Measurements from ENCODE around the gene RTN4RL2.

Gene RTN4RL2

DNA sequence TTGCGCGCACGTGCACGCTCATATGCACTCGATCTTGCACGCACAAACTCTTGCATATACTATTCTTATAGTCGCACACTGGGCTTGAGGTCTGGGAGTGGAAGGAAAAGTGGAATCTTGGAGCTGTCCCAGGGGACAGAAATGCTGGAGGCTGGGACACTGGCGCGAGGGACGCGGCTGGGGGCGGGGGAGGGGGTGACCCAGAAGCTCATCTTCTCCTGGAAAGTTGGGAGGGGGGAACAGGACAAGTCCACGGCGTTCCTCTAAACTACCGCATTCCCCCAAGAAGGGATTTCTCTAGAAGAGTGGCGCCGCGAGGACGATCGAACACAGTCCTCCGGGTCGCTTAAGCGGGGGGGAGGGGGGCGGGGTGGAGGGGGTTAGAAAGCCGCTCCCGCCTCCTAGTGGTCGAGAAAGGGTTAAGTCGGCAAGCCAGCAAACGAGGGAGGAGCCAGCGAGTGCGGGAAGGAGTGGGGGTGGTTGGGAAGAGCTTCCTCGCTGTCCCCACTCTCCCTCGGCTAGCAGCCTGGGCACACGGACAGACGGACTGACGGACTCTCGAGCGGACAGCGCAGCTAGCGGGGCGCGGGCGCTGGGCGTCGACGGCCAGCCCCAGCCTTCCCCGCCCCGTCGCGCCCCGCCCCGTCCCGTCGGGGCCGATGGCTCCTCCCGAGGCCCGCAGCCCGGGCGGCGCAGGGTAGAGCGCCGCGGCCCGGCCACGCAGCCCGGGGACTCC is at the start of gene RTN4RL2:
Gene RTN4RL2 (plus strand): TSS at position 507 of the 736 bp plus-strand sequence. CDS start 338 bp downstream, outside the sequence.
- DNase-seq (ENCODE audit: low read depth): peak; percentile 37
- TF ChIP-seq, protein P1, sequence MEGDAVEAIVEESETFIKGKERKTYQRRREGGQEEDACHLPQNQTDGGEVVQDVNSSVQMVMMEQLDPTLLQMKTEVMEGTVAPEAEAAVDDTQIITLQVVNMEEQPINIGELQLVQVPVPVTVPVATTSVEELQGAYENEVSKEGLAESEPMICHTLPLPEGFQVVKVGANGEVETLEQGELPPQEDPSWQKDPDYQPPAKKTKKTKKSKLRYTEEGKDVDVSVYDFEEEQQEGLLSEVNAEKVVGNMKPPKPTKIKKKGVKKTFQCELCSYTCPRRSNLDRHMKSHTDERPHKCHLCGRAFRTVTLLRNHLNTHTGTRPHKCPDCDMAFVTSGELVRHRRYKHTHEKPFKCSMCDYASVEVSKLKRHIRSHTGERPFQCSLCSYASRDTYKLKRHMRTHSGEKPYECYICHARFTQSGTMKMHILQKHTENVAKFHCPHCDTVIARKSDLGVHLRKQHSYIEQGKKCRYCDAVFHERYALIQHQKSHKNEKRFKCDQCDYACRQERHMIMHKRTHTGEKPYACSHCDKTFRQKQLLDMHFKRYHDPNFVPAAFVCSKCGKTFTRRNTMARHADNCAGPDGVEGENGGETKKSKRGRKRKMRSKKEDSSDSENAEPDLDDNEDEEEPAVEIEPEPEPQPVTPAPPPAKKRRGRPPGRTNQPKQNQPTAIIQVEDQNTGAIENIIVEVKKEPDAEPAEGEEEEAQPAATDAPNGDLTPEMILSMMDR (conservative IDR thresholded peaks at IDR 0.05; ENCODE audit: low read depth, low read length): peak; percentile 19
- peak within 1 kb of the TSS; percentile 46 for H3K4me3 ChIP-seq (ENCODE audit: low read depth, low read length)

DNA sequence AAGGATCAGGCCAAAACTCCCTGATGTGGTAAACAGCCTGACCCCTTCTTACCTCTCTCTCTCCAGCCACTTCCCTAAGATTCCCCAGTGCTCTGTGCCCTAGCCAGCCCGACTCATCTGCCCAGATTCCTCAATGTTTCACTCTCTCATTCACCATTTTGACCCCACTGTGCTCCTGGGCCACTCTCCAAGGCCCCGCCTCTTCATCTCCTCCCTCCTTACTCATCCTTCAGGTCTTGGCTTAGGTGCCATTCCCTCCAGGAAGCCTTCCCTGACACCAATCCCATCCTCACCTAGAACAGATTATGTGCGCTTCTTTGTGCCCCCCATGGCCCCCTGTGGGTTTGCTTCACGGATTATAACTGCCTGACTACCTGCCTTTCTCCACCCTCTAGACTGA is 46.6 kb upstream of the RTN4RL2 start:
- H3K4me3 ChIP-seq (ENCODE audit: low read depth, low read length): no peak overlapping the region
- TF ChIP-seq, protein P1 (conservative IDR thresholded peaks at IDR 0.05; ENCODE audit: low read depth, low read length): no peak
- DNase-seq (ENCODE audit: low read depth): no peak

DNA sequence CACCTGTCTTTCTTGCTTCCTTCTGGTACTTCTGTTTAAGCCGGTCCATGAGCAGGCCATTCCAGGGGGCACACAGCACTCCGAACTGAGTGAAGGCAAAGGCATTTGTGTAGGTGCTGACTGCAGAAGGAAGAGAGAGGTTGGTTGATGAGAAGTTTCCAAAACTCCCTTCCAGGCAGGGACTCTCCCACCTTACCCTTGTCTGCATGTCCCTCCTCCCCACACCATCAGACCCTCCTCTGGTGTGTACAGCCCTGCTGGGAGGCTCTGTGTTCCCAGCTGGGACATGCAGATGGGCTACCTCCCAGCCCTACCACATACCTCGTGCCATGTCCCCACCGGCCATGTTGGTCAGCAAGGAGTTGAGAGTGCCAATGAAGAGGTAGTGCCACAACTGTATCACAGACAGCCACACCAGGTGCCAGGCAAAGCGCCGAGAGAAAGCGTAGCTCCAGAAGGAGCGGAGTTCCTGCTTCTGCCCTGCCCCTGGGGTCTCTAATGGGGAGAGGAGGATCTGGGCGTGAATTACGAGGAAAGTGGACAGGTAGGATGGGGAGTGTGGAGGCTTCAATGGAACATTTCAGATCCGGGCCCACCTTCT is 45.6 kb upstream of the RTN4RL2 start:
- DNase-seq (ENCODE audit: low read depth): no peak
- TF ChIP-seq, protein P1 (conservative IDR thresholded peaks at IDR 0.05; ENCODE audit: low read depth, low read length): no peak
- no peak overlapping the region for H3K4me3 ChIP-seq (ENCODE audit: low read depth, low read length)

DNA sequence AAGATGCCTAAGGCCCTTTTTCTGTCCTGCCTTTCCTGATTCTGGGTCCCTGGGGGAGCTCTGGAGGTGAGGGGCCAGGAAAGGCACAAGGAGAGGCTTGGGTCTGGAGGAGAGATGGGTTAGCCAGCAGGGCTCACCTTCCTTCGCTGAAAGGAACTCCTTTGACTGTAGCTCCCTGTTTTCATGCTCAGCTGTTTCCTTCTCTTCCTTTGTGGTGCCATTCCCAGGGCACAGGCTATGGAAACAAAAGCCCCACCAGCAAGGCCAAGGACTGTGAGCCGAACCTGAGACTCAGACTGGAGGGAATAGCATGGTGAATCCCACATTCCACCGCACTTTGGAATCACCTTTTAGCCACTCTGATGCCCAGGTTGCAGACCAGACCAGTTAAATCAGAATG is 43.9 kb upstream of the RTN4RL2 start:
- TF ChIP-seq, protein P1 (conservative IDR thresholded peaks at IDR 0.05; ENCODE audit: low read depth, low read length): no peak
- no peak for DNase-seq (ENCODE audit: low read depth)
- no peak overlapping the region for H3K4me3 ChIP-seq (ENCODE audit: low read depth, low read length)

DNA sequence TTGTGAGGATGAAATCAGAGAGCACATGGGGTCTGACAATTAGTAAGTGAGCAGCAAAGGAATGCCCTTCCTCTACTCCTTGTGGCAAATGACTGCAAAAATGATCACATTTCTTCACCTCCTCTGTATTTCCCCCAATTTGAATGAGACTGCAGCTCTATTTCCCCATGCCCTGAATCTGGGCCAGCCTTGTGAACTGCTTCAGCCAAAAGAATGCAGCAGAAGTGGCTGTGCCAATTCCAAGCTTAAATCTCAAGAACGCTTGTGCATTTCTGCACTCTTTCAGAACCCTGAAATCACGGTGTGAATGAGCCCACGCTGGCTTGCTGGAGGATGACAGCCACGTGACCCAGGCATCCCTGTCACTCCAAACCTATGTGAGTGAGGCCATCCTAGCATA is 43.3 kb upstream of the RTN4RL2 start:
- no peak overlapping the region for H3K4me3 ChIP-seq (ENCODE audit: low read depth, low read length)
- DNase-seq (ENCODE audit: low read depth): peak; percentile 44
- TF ChIP-seq, protein P1 (conservative IDR thresholded peaks at IDR 0.05; ENCODE audit: low read depth, low read length): no peak

DNA sequence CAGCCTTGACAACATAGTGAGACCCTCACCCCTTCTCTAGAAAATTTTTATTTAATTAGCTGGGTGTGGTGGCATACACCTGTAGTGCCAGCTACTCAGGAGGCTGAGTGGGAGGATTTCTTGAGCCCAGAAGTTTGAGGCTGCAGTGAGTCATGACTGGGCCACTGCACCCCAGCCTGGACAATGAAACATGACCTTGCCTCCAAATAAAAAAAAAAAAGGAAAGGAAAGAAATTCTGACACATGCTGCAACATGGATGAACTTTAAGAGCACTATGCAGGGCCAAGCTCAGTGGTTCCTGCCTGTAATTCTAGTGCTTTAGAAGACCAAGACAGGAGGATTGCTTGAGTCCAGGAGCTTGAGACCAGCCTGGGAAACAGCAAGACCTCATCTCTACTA is 42.2 kb upstream of the RTN4RL2 start:
- H3K4me3 ChIP-seq (ENCODE audit: low read depth, low read length): no peak overlapping the region
- DNase-seq (ENCODE audit: low read depth): no peak
- TF ChIP-seq, protein P1 (conservative IDR thresholded peaks at IDR 0.05; ENCODE audit: low read depth, low read length): no peak

DNA sequence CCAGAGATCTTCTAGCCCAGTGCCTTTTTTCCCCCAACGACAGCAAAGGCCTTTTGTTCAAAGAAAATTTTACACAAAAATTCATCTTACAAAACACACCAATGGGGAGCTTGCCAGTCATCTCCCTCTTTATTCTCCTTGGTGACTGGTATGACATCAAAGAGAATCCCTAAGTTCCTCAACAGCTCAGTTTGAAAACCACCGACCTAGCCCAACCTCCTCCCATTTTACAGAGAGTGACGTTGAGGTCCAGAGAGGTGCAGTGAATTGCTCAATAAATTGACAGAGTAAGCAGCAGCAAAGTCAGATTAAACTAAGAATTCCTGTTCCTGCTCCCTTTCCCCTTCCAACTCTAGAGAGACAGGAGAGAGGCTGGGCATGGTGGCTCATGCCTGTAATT is 41.2 kb upstream of the RTN4RL2 start:
- no peak for DNase-seq (ENCODE audit: low read depth)
- TF ChIP-seq, protein P1 (conservative IDR thresholded peaks at IDR 0.05; ENCODE audit: low read depth, low read length): no peak
- H3K4me3 ChIP-seq (ENCODE audit: low read depth, low read length): no peak overlapping the region
